ENCODE measurements around the gene SLC4A3.

The SLC4A3 gene

GRCh38 chr2:219632760-219633105 is 5.3 kb downstream of the SLC4A3 start:
- no peak for DNase-seq

- no peak for DNase-seq
Observed at GRCh38 chr2:219633276-219634065, 6.0 kb downstream of the SLC4A3 start.

- DNase-seq: no peak
Observed at GRCh38 chr2:219634171-219634940, 6.9 kb downstream of the SLC4A3 start.

- no peak for DNase-seq
Observed at GRCh38 chr2:219634951-219635751, 7.7 kb downstream of the SLC4A3 start.

GRCh38 chr2:219636144-219636915 is 8.9 kb downstream of the SLC4A3 start:
- DNase-seq: no peak

GRCh38 chr2:219636941-219637841 is 9.8 kb downstream of the SLC4A3 start:
- no peak for DNase-seq

- no peak for DNase-seq
Observed at GRCh38 chr2:219637842-219638185, 10.4 kb downstream of the SLC4A3 start.

- DNase-seq: no peak
Observed at GRCh38 chr2:219638217-219638947, 11.0 kb downstream of the SLC4A3 start.

- no peak for DNase-seq
Observed at GRCh38 chr2:219638948-219639755, 11.7 kb downstream of the SLC4A3 start.

GRCh38 chr2:219641390-219642068 is 14.1 kb downstream of the SLC4A3 start:
- no peak for DNase-seq

- DNase-seq: no peak
Observed at GRCh38 chr2:219642069-219642454, 14.6 kb downstream of the SLC4A3 start.

- peak; percentile 84 for DNase-seq
Observed at GRCh38 chr2:219642465-219643083, 15.1 kb downstream of the SLC4A3 start.

GRCh38 chr2:219643084-219643473 is 15.6 kb downstream of the SLC4A3 start:
- DNase-seq: no peak

GRCh38 chr2:219643788-219644398 is 16.5 kb downstream of the SLC4A3 start:
- DNase-seq: no peak

- DNase-seq: peak; percentile 90
Observed at GRCh38 chr2:219644801-219645480, 17.5 kb downstream of the SLC4A3 start.

GRCh38 chr2:219645631-219646527 is 18.4 kb downstream of the SLC4A3 start:
- no peak for DNase-seq

GRCh38 chr2:219648176-219648575 is 20.7 kb downstream of the SLC4A3 start:
- no peak for DNase-seq

Data from NCI-H2171 treated with DMSO at 0.1 percent for 48 hours (cell line).